ENCODE measurements around the gene ZNF653. TPM values are rescaled to one million over a fixed set of nuclear protein-coding genes. Genes with fewer than 3 reads are reported as not detected.

ZNF653 gene
- total RNA-seq, 1 donor from 2014 or later: 10.3 TPM

DNA sequence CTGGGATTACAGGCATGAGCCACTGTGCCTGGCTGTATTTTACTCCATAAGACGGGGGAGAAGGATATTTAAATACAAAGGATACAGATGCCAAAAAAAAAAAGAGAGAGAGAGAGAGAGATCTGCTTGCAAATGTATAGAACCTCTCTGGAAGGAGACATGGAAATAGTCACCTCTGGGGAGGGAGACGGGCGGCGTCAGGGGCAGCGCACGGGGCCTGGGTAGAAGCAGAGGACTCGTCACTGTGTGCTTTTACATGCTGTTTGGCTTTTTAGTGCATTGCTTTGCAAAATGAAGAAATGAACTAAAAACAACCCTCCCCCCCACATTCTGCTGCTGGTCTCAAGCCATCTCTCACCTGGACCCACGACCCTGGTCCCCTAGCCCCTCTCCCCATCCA lies 4.8 kb upstream of the ZNF653 start:
- no peaks in the 10 kb centered on the region for H3K27me3 Mint-ChIP-seq (ENCODE audit: unreplicated experiment)
- H3K4me1 Mint-ChIP-seq (ENCODE audit: unreplicated experiment): peaks cover 12% of the 10 kb centered on the region
- no peaks in the 10 kb centered on the region for H3K9me3 Mint-ChIP-seq (ENCODE audit: unreplicated experiment)
- H3K4me3 Mint-ChIP-seq (ENCODE audit: unreplicated experiment): no peak overlapping the region
- TF ChIP-seq, protein P1, sequence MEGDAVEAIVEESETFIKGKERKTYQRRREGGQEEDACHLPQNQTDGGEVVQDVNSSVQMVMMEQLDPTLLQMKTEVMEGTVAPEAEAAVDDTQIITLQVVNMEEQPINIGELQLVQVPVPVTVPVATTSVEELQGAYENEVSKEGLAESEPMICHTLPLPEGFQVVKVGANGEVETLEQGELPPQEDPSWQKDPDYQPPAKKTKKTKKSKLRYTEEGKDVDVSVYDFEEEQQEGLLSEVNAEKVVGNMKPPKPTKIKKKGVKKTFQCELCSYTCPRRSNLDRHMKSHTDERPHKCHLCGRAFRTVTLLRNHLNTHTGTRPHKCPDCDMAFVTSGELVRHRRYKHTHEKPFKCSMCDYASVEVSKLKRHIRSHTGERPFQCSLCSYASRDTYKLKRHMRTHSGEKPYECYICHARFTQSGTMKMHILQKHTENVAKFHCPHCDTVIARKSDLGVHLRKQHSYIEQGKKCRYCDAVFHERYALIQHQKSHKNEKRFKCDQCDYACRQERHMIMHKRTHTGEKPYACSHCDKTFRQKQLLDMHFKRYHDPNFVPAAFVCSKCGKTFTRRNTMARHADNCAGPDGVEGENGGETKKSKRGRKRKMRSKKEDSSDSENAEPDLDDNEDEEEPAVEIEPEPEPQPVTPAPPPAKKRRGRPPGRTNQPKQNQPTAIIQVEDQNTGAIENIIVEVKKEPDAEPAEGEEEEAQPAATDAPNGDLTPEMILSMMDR (IDR thresholded peaks at IDR 0.05): no peak
- peaks cover 3% of the 10 kb centered on the region for H3K36me3 Mint-ChIP-seq (ENCODE audit: unreplicated experiment)
- H3K27ac Mint-ChIP-seq (ENCODE audit: unreplicated experiment): no peak overlapping the region
- DNase-seq (ENCODE audit: extremely low spot score, unreplicated experiment): no peak

DNA sequence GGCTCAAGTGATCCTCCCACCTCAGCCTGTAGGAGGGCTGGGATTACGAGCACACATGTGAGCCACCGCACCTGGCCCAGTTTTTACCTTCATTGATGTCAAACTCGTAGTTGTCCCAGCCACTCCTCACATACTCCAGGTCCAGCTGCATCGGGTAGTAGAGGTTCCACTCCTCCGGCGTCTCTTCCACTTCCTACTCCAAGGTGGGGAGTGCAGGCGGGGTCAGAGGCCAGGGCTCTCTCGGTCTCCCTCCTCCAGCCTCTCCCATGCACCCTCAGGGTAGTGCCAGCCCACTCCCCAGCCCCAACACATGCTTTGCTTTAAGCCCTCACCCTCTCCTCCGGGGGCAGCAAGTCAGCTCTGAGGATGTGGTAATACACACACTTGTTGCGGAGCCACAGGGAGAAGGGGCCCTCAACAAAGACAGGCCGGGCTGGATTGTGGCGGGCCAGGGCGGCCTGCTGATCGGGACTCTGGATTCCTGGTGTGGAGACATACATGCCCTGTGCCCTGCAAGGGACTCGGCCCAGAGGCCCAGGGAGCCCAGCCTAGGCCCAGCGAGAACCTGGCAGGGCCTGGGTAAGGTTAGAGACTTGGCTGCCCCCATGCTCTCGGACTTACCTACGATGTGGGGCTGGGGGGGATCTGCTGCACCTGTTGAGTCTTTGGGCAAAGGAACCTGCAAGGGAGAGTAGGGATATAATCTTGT lies 1.9 kb upstream of the ZNF653 start:
- TF ChIP-seq, protein P1 (IDR thresholded peaks at IDR 0.05): no peak
- Mint-ChIP-seq H3K4me1 (ENCODE audit: unreplicated experiment) (peaks cover 19% of the 10 kb centered on the region), H3K27me3 (ENCODE audit: unreplicated experiment) (no peaks in the 10 kb centered on the region), H3K27ac (ENCODE audit: unreplicated experiment) (no peak overlapping the region), H3K9me3 (ENCODE audit: unreplicated experiment) (no peaks in the 10 kb centered on the region), H3K4me3 (ENCODE audit: unreplicated experiment) (no peak overlapping the region), H3K36me3 (ENCODE audit: unreplicated experiment) (peaks cover 2% of the 10 kb centered on the region)
- DNase-seq (ENCODE audit: extremely low spot score, unreplicated experiment): no peak

DNA sequence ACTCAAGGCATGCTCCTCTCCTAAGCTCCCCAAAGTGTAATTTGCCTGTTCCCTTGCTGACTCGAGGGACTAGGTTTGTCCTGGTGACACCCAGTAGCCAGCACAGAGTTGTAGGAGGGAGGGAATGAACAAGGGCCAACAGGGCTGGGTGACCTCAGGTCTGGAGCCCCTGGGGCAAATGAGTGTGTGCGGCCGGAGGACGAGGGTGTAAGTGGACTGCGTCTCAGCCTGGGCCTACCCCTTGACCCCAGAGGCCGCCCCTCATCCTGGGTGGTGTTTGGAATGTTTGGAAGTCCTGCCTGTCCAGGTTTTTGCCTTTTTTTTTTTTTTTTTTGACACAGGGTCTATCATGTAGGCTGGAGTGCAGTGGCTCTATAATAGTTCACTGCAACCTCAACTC lies 1.3 kb upstream of the ZNF653 start:
- Mint-ChIP-seq H3K4me1 (ENCODE audit: unreplicated experiment) (peaks cover 19% of the 10 kb centered on the region), H3K27ac (ENCODE audit: unreplicated experiment) (no peak overlapping the region), H3K9me3 (ENCODE audit: unreplicated experiment) (no peaks in the 10 kb centered on the region), H3K4me3 (ENCODE audit: unreplicated experiment) (peak overlapping the region; percentile 82), H3K36me3 (ENCODE audit: unreplicated experiment) (peaks cover 2% of the 10 kb centered on the region), H3K27me3 (ENCODE audit: unreplicated experiment) (no peaks in the 10 kb centered on the region)
- TF ChIP-seq, protein P1 (IDR thresholded peaks at IDR 0.05): no peak
- no peak for DNase-seq (ENCODE audit: extremely low spot score, unreplicated experiment)

DNA sequence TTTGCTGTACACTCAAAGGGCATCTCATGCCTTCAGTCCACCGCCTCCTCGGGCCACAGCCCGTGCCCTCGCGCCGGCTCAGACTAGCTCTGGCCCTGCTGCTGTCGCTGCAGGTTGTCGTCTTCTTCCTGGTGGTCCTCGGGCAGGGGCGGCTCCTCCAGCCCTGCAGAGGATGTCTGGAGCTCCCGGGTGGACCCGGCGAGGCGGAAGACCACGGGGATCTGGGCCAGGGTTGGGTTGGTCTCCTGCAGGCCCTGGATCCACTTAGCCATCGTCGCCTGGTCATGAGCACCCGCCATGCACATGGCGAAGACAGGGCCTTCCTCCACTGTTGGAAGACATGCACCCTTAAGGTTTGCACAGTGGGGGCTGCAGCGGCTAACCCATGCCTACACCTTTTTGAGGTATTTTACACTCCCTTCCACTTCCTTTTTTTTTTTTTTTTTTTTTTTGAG lies 489 bp upstream of the ZNF653 start:
- H3K27ac Mint-ChIP-seq (ENCODE audit: unreplicated experiment): peak overlapping the region; percentile 88
- TF ChIP-seq, protein P1 (IDR thresholded peaks at IDR 0.05): no peak

DNA sequence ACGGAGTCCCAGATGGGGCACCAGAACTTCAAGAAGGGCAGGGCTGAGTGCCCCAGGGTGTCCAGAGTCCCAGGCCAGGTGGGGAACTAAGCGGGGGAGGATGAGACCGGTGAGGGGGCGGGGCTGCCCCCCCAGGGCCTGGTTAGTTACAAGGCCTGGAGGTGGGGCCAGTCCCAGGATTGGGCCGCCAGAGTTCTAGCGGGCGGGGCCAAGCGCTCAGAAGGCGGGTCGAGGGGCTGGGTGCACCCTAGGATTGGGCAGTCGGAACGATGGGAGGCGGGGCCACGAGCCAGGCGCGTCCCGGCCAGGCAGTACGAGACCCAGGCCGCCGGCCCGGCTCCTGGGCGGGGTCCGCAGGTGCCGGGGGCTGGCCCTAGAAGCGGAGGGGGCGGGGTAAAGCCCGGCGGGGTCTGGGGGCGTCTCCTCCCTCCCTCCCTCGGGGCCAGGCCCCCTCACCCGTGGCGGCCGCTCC lies 571 bp downstream of the ZNF653 start:
- TF ChIP-seq, protein P1 (IDR thresholded peaks at IDR 0.05): no peak
- Mint-ChIP-seq H3K4me1 (ENCODE audit: unreplicated experiment) (peaks cover 19% of the 10 kb centered on the region), H3K4me3 (ENCODE audit: unreplicated experiment) (peak overlapping the region; percentile 74), H3K27me3 (ENCODE audit: unreplicated experiment) (no peaks in the 10 kb centered on the region), H3K36me3 (ENCODE audit: unreplicated experiment) (peaks cover 4% of the 10 kb centered on the region), H3K27ac (ENCODE audit: unreplicated experiment) (peak overlapping the region; percentile 91), H3K9me3 (ENCODE audit: unreplicated experiment) (no peaks in the 10 kb centered on the region)
- DNase-seq (ENCODE audit: extremely low spot score, unreplicated experiment): peak; percentile 98

More for the DNA sequence above, 489 bp upstream of the ZNF653 start:
- no peaks in the 10 kb centered on the region for H3K27me3 Mint-ChIP-seq (ENCODE audit: unreplicated experiment)
- peaks cover 4% of the 10 kb centered on the region for H3K36me3 Mint-ChIP-seq (ENCODE audit: unreplicated experiment)
- no peaks in the 10 kb centered on the region for H3K9me3 Mint-ChIP-seq (ENCODE audit: unreplicated experiment)
- H3K4me1 Mint-ChIP-seq (ENCODE audit: unreplicated experiment): peaks cover 19% of the 10 kb centered on the region
- peak overlapping the region; percentile 82 for H3K4me3 Mint-ChIP-seq (ENCODE audit: unreplicated experiment)
- no peak for DNase-seq (ENCODE audit: extremely low spot score, unreplicated experiment)
